Neural cell (in vitro differentiated cells): Measurements from ENCODE around the gene APOBEC3A.

Experiments used
- CTCF ChIP-seq: fragments of 450-650 bp; IDR thresholded peaks from 2 replicates; pipeline ENCODE4 v1.5.1; 2014; ENCODE audit warnings: antibody characterized with exemption, mild to moderate bottlenecking, moderate library complexity; ENCODE audit not compliant: poor library complexity, severe bottlenecking
- EP300 ChIP-seq: fragments of 450-650 bp; conservative IDR thresholded peaks from 2 replicates; pipeline ENCODE4 v1.6.1; 2014; ENCODE audit warnings: antibody characterized with exemption, mild to moderate bottlenecking, moderate library complexity; ENCODE audit not compliant: poor library complexity, severe bottlenecking
- EZH2 ChIP-seq: fragments of 200-600, 300-800 bp; shearing (Covaris generic), sonication (generic); IDR thresholded peaks from 2 replicates; pipeline ENCODE4 v1.6.1; 2014; ENCODE audit warnings: antibody characterized with exemption, low read length, borderline replicate concordance, mild to moderate bottlenecking; ENCODE audit not compliant: insufficient read depth, poor library complexity, severe bottlenecking
- MXI1 ChIP-seq: fragments of 450-650 bp; conservative IDR thresholded peaks from 2 replicates; pipeline ENCODE4 v1.6.1; 2014; ENCODE audit warnings: antibody characterized with exemption, mild to moderate bottlenecking; ENCODE audit not compliant: poor library complexity, severe bottlenecking
- POLR2AphosphoS5 ChIP-seq: IDR thresholded peaks from 2 replicates; pipeline ENCODE4 v1.6.1; 2012
- RAD21 ChIP-seq: fragments of 450-650 bp; conservative IDR thresholded peaks from 2 replicates; pipeline ENCODE4 v1.6.1; 2014; ENCODE audit warnings: antibody characterized with exemption, mild to moderate bottlenecking, moderate library complexity
- REST ChIP-seq: IDR thresholded peaks from 2 replicates; pipeline ENCODE4 v1.6.1; 2012; ENCODE audit warnings: borderline replicate concordance
- SMC3 ChIP-seq: fragments of 450-650 bp; conservative IDR thresholded peaks from 2 replicates; pipeline ENCODE4 v1.6.1; 2014; ENCODE audit warnings: antibody characterized with exemption, mild to moderate bottlenecking, moderate library complexity; ENCODE audit not compliant: poor library complexity

- TF ChIP-seq CTCF: no peak
- no peak for TF ChIP-seq POLR2AphosphoS5
- TF ChIP-seq REST: no peak
- TF ChIP-seq SMC3: no peak
- no peak for TF ChIP-seq MXI1
- TF ChIP-seq EZH2: no peak
- no peak for TF ChIP-seq EP300
- TF ChIP-seq RAD21: no peak
These were observed 15.9 kb upstream of the APOBEC3A start for GRCh38 chr22:38941488-38941987.
